MCF 10A (cell line): ENCODE measurements around the gene PRRC2A. TPM values are rescaled to one million over a fixed set of nuclear protein-coding genes. Genes with fewer than 3 reads are reported as not detected.
A peak's percentile ranks its signal among the peaks of the same experiment; 100 is the strongest.

Experiments used
- BruUV-seq: library from RNA; stranded (reverse); fragments of 400-500 nt; replicated peaks from 2 replicates; lab custom pipeline; 2021; lab: Mats Ljungman, UMichigan
- CTCF ChIA-PET: fragments of 300-600 bp; sonication (Branson Sonifier 250); formaldehyde crosslinking; extraction: SDS; loops from one replicate; lab custom pipeline; 2021; ENCODE audit warnings: antibody characterized with exemption, inconsistent platforms; lab: Yijun Ruan, JAX
- POLR2A ChIA-PET: fragments of 300-600, 350-650 bp; sonication (Branson Sonifier 250); formaldehyde crosslinking; extraction: SDS; loops from one replicate; lab custom pipeline; 2020; ENCODE audit warnings: antibody characterized with exemption, inconsistent platforms; lab: Yijun Ruan, JAX
- DNase-seq: peaks from one replicate; pipeline ENCODE4 v3.0.0-alpha.2; 2018; ENCODE audit not compliant: unreplicated experiment
- H3K27ac Mint-ChIP-seq: one replicate; pipeline ENCODE4 v1.8.0; 2022; ENCODE audit warnings: mild to moderate bottlenecking, low read depth, mixed read lengths; ENCODE audit not compliant: unreplicated experiment
- H3K27me3 Mint-ChIP-seq: one replicate; pipeline ENCODE4 v1.8.0; 2022; ENCODE audit warnings: mixed read lengths; ENCODE audit not compliant: insufficient read depth, unreplicated experiment
- H3K36me3 Mint-ChIP-seq: one replicate; pipeline ENCODE4 v1.8.0; 2022; ENCODE audit warnings: mild to moderate bottlenecking, moderate library complexity, mixed read lengths; ENCODE audit not compliant: insufficient read depth, unreplicated experiment
- H3K4me1 Mint-ChIP-seq: one replicate; pipeline ENCODE4 v1.8.0; 2022; ENCODE audit warnings: mixed read lengths; ENCODE audit not compliant: insufficient read depth, unreplicated experiment
- H3K4me3 Mint-ChIP-seq: one replicate; pipeline ENCODE4 v1.8.0; 2022; ENCODE audit warnings: mild to moderate bottlenecking, moderate library complexity, mixed read lengths; ENCODE audit not compliant: unreplicated experiment
- H3K9me3 Mint-ChIP-seq: one replicate; pipeline ENCODE4 v1.8.0; 2022; ENCODE audit warnings: mixed read lengths; ENCODE audit not compliant: unreplicated experiment
- CTCF ChIP-seq: fragments of 200-600 bp; IDR thresholded peaks from one replicate; pipeline ENCODE4 v1.8.0; 2022; ENCODE audit warnings: antibody characterized with exemption, mild to moderate bottlenecking; ENCODE audit not compliant: unreplicated experiment
- intact Hi-C: fragments of 100-400 bp; cut with micrococcal nuclease; formaldehyde crosslinking; loops from 2 replicates; pipeline ENCODE4 v1.14.1; 2022
- total RNA-seq: library from RNA; stranded (reverse); gene quantifications from 2 replicates; pipeline ENCODE4 v1.2.3, GENCODE V29; 2022

The PRRC2A gene
- total RNA-seq, 1 experiment from 2014 or later, result 247 TPM

GRCh38 chr6:31676322-31676903 is 55.9 kb downstream of the PRRC2A start:
- Mint-ChIP-seq H3K4me1 (peaks cover 12% of the 10 kb centered on the region), H3K27me3 (peaks cover 18% of the 10 kb centered on the region), H3K4me3 (no peak overlapping the region), H3K36me3 (peaks cover 23% of the 10 kb centered on the region), H3K27ac (no peak overlapping the region), H3K9me3 (no peaks in the 10 kb centered on the region)
- ChIA-PET POLR2A (interaction anchor here (1.7 kb wide), 1 partner anchor 188 kb away, joined by 4 read pairs; no protein-coding TSS in a partner anchor), CTCF (interaction anchor here (0.6 kb wide), 1 partner anchor 438 kb away, joined by 4 read pairs; no protein-coding TSS in a partner anchor)
- no TSS peak for BruUV-seq
- DNase-seq, result no peak
- intact Hi-C loops, result no loop called here
- TF ChIP-seq CTCF, result no peak

GRCh38 chr6:31676904-31677303 is 56.4 kb downstream of the PRRC2A start:
- intact Hi-C loops, result no loop called here
- H3K4me3 Mint-ChIP-seq, result no peak overlapping the region
- ChIA-PET POLR2A (interaction anchor here (0.6 to 1.6 kb wide), 3 partner anchors 10 to 99 kb away, joined by 3 to 6 read pairs (median 3); partner anchors contain the start of gene GPANK1), CTCF (no interaction called here)
- H3K4me1 Mint-ChIP-seq, result peaks cover 12% of the 10 kb centered on the region
- TF ChIP-seq CTCF, result no peak
- no peak for DNase-seq
- peaks cover 18% of the 10 kb centered on the region for H3K36me3 Mint-ChIP-seq
- BruUV-seq, result no TSS peak
- no peak overlapping the region for H3K27ac Mint-ChIP-seq
- H3K27me3 Mint-ChIP-seq, result peaks cover 18% of the 10 kb centered on the region
- H3K9me3 Mint-ChIP-seq, result no peaks in the 10 kb centered on the region

GRCh38 chr6:31677955-31678354 is 57.4 kb downstream of the PRRC2A start:
- Mint-ChIP-seq H3K36me3 (peaks cover 7% of the 10 kb centered on the region), H3K4me3 (no peak overlapping the region), H3K27me3 (peaks cover 18% of the 10 kb centered on the region), H3K9me3 (no peaks in the 10 kb centered on the region), H3K4me1 (peaks cover 12% of the 10 kb centered on the region), H3K27ac (peak overlapping the region; percentile 35)
- no peak for TF ChIP-seq CTCF
- BruUV-seq, result no TSS peak
- no peak for DNase-seq
- ChIA-PET POLR2A (interaction anchor here (1.0 to 1.9 kb wide), 6 partner anchors 11 to 152 kb away, joined by 3 to 6 read pairs (median 4); partner anchors contain the start of genes GPANK1 and HSPA1B), CTCF (interaction anchor here (0.6 to 1.5 kb wide), 2 partner anchors 221 to 274 kb away, joined by 4 to 6 read pairs; no protein-coding TSS in a partner anchor)
- intact Hi-C loops, result no loop called here
